ENCODE results near the gene MEGF11.

MEGF11 gene

DNA sequence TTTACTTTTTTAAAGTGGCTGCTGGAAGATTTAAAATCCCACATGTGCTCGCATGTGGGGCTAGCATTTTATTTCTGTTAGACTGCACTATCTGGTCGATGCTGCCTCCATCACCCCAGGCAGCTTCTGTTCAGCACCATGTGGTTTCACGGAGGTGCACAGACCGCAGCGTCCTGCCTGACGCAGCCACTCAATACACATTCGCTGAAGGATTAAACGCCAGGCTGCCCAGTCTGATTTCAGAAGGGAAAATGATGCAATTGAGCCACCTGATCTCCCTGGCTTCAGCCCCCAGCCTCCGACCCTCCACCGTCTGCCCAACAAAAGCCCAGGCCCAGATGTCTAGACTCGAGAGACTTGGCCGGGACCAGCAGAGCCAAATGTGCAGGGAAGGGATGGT is 84.5 kb downstream of the MEGF11 start:
- no peak overlapping the region for H3K18ac ChIP-seq (ENCODE audit: low read length)
- no peak overlapping the region for H4K8ac ChIP-seq (ENCODE audit: low read depth, low read length)
- H3K36me3 ChIP-seq (ENCODE audit: control insufficient read depth, insufficient read depth, low read length) = no peaks in the 10 kb centered on the region
- H2BK5ac ChIP-seq (ENCODE audit: low read length) = no peak overlapping the region
- H3K4me2 ChIP-seq (ENCODE audit: low read length) = no peak overlapping the region
- no peak overlapping the region for H2BK120ac ChIP-seq (ENCODE audit: low read depth, low read length)
- H3K56ac ChIP-seq (ENCODE audit: low read length) = no peak overlapping the region
- no peaks in the 10 kb centered on the region for H3K79me2 ChIP-seq (ENCODE audit: control insufficient read depth, insufficient read depth, low read length)
- no peak overlapping the region for H2AK5ac ChIP-seq (ENCODE audit: low read length)
- no peak for DNase-seq
- no peak overlapping the region for H3K4ac ChIP-seq (ENCODE audit: low read depth, low read length)
- no CpG with 5 or more reads among the region's 12 CpGs for WGBS (ENCODE audit: extremely low coverage, insufficient coverage, low lambda C conversion rate)
- no peaks in the 10 kb centered on the region for H3K4me1 ChIP-seq (ENCODE audit: control insufficient read depth, low read depth, low read length)
- H3K27me3 ChIP-seq (ENCODE audit: insufficient read depth, low read length, poor library complexity) = no peaks in the 10 kb centered on the region
- H2BK15ac ChIP-seq (replicated peaks; ENCODE audit: low read depth) = no peak overlapping the region
- no peaks in the 10 kb centered on the region for H3K79me1 ChIP-seq (ENCODE audit: low read length)
- H4K5ac ChIP-seq (ENCODE audit: low read length) = no peak overlapping the region
- no peak overlapping the region for H3K23ac ChIP-seq (ENCODE audit: low read length)
- no peak overlapping the region for H3K4me3 ChIP-seq (ENCODE audit: low read length)
- no peak overlapping the region for H3K27ac ChIP-seq (ENCODE audit: low read depth, low read length)
- H3K9ac ChIP-seq (ENCODE audit: low read length) = no peak overlapping the region

DNA sequence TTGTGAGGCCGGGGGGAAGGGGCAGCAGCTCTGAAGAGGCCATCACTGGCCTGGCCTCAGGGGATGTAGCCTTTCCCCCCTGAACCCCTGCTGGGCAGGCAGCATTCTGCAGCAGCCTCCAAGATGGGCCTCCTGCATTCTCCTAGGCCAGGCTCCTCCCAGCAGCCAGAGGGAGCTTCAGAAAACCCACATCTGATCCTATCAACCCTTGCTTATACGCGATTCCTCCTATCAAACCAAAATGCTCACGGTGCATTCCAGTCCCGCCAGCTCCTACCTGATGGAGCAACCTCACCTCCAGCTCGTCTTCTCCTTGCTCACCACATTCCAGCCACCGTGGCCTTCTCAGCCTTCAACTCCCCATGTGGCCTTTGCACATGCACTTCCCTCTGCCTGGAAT is 85.7 kb downstream of the MEGF11 start:
- no peak overlapping the region for H3K56ac ChIP-seq (ENCODE audit: low read length)
- H3K23ac ChIP-seq (ENCODE audit: low read length) = no peak overlapping the region
- no peaks in the 10 kb centered on the region for H3K4me1 ChIP-seq (ENCODE audit: control insufficient read depth, low read depth, low read length)
- H4K5ac ChIP-seq (ENCODE audit: low read length) = no peak overlapping the region
- peak; percentile 55 for DNase-seq
- H2BK15ac ChIP-seq (replicated peaks; ENCODE audit: low read depth) = no peak overlapping the region
- no peak overlapping the region for H3K4me3 ChIP-seq (ENCODE audit: low read length)
- H2AK5ac ChIP-seq (ENCODE audit: low read length) = no peak overlapping the region
- H3K4me2 ChIP-seq (ENCODE audit: low read length) = no peak overlapping the region
- no peak overlapping the region for H2BK5ac ChIP-seq (ENCODE audit: low read length)
- no peak overlapping the region for H3K4ac ChIP-seq (ENCODE audit: low read depth, low read length)
- no peak overlapping the region for H2BK120ac ChIP-seq (ENCODE audit: low read depth, low read length)
- no peaks in the 10 kb centered on the region for H3K27me3 ChIP-seq (ENCODE audit: insufficient read depth, low read length, poor library complexity)
- no peaks in the 10 kb centered on the region for H3K79me2 ChIP-seq (ENCODE audit: control insufficient read depth, insufficient read depth, low read length)
- no peak overlapping the region for H4K8ac ChIP-seq (ENCODE audit: low read depth, low read length)
- no CpG with 5 or more reads among the region's 7 CpGs for WGBS (ENCODE audit: extremely low coverage, insufficient coverage, low lambda C conversion rate)
- no peaks in the 10 kb centered on the region for H3K79me1 ChIP-seq (ENCODE audit: low read length)
- H3K36me3 ChIP-seq (ENCODE audit: control insufficient read depth, insufficient read depth, low read length) = no peaks in the 10 kb centered on the region
- no peak overlapping the region for H3K9ac ChIP-seq (ENCODE audit: low read length)
- H3K27ac ChIP-seq (ENCODE audit: low read depth, low read length) = no peak overlapping the region
- no peak overlapping the region for H3K18ac ChIP-seq (ENCODE audit: low read length)

DNA sequence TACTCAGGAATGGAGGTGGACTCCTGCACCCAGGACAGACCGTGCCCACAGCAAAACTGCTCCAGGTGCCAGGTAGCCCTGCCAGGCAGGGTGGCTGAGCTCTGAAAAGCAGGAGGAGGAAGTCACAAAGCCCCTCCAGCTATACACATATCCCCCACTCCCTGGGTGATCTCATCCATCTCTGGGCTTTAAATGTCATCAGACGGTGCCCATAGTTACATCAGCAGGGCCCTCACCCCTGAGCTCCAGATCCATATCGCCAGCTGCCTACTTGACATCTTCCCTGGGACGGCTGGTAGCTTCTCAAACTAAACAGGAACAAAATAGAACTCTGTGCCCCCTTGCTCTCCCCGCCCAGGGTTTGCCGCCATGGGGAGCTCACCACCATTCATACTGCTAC is 87.7 kb downstream of the MEGF11 start:
- H3K27ac ChIP-seq (ENCODE audit: low read depth, low read length) = no peak overlapping the region

DNA sequence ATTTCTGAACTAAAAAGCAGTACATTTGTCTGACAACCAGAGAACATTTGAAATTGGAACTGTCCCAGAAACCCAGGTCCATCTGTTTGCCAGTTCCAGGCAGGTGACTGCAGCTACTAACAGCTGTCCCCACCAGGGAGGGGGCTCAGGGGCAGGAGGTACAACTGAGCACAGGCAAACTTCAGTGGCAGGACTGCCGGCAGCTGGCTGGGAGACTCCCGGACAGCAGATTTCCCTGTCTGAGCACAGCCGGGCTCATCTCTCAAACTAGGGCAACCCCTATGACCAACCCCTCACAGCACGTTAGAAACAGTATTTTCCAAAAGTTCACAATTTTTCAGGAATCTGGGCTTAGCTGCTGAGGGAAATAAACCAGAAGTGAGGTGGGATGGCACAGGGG is 88.8 kb downstream of the MEGF11 start:
- Histone ChIP-seq H2BK5ac (ENCODE audit: low read length) (no peak overlapping the region), H3K27me3 (ENCODE audit: insufficient read depth, low read length, poor library complexity) (no peaks in the 10 kb centered on the region)

More for the DNA sequence above, 87.7 kb downstream of the MEGF11 start:
- H3K56ac ChIP-seq (ENCODE audit: low read length) = no peak overlapping the region
- H3K4me3 ChIP-seq (ENCODE audit: low read length) = no peak overlapping the region
- no peak overlapping the region for H2BK15ac ChIP-seq (replicated peaks; ENCODE audit: low read depth)
- H2BK120ac ChIP-seq (ENCODE audit: low read depth, low read length) = no peak overlapping the region
- no peaks in the 10 kb centered on the region for H3K79me1 ChIP-seq (ENCODE audit: low read length)
- no peak overlapping the region for H4K8ac ChIP-seq (ENCODE audit: low read depth, low read length)
- no CpG with 5 or more reads among the region's 6 CpGs for WGBS (ENCODE audit: extremely low coverage, insufficient coverage, low lambda C conversion rate)
- no peak overlapping the region for H3K4ac ChIP-seq (ENCODE audit: low read depth, low read length)
- H3K4me2 ChIP-seq (ENCODE audit: low read length) = no peak overlapping the region
- H3K18ac ChIP-seq (ENCODE audit: low read length) = no peak overlapping the region
- H3K9ac ChIP-seq (ENCODE audit: low read length) = no peak overlapping the region
- H3K23ac ChIP-seq (ENCODE audit: low read length) = no peak overlapping the region
- DNase-seq = peak; percentile 38
- H4K5ac ChIP-seq (ENCODE audit: low read length) = no peak overlapping the region
- H2AK5ac ChIP-seq (ENCODE audit: low read length) = no peak overlapping the region
- H3K27me3 ChIP-seq (ENCODE audit: insufficient read depth, low read length, poor library complexity) = no peaks in the 10 kb centered on the region
- H3K36me3 ChIP-seq (ENCODE audit: control insufficient read depth, insufficient read depth, low read length) = no peaks in the 10 kb centered on the region
- no peaks in the 10 kb centered on the region for H3K79me2 ChIP-seq (ENCODE audit: control insufficient read depth, insufficient read depth, low read length)
- H3K4me1 ChIP-seq (ENCODE audit: control insufficient read depth, low read depth, low read length) = no peaks in the 10 kb centered on the region
- H2BK5ac ChIP-seq (ENCODE audit: low read length) = no peak overlapping the region

DNA sequence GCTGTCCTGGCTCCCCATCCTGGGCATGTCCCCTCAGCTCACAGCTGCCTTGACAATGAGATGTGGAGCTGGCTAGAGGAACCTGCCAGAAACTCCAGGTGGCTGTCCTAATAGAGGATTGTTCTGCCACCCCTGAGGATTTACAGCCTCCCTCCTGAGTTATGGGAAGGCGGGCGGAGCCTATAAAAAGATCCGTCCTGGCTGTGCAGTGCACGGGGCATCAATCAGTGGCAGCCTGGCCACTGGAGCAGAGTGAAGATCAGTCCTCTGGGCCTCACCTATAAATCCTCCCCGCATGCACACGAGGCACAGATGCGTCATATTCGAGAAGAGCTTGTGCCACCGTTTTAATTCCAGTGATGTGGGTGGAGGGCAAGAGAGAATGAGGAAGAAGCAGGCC is 90.0 kb downstream of the MEGF11 start:
- Histone ChIP-seq H3K18ac (ENCODE audit: low read length) (no peak overlapping the region), H2BK15ac (replicated peaks; ENCODE audit: low read depth) (no peak overlapping the region), H3K4ac (ENCODE audit: low read depth, low read length) (no peak overlapping the region), H4K5ac (ENCODE audit: low read length) (no peak overlapping the region), H3K4me3 (ENCODE audit: low read length) (no peak overlapping the region), H3K23ac (ENCODE audit: low read length) (no peak overlapping the region), H3K36me3 (ENCODE audit: control insufficient read depth, insufficient read depth, low read length) (no peaks in the 10 kb centered on the region), H2BK120ac (ENCODE audit: low read depth, low read length) (no peak overlapping the region), H3K27ac (ENCODE audit: low read depth, low read length) (no peak overlapping the region), H3K56ac (ENCODE audit: low read length) (no peak overlapping the region), H3K79me1 (ENCODE audit: low read length) (no peaks in the 10 kb centered on the region), H4K8ac (ENCODE audit: low read depth, low read length) (no peak overlapping the region), H2AK5ac (ENCODE audit: low read length) (no peak overlapping the region), H3K9ac (ENCODE audit: low read length) (no peak overlapping the region), H3K4me1 (ENCODE audit: control insufficient read depth, low read depth, low read length) (no peaks in the 10 kb centered on the region), H3K27me3 (ENCODE audit: insufficient read depth, low read length, poor library complexity) (no peaks in the 10 kb centered on the region), H2BK5ac (ENCODE audit: low read length) (no peak overlapping the region), H3K79me2 (ENCODE audit: control insufficient read depth, insufficient read depth, low read length) (no peaks in the 10 kb centered on the region), H3K4me2 (ENCODE audit: low read length) (no peak overlapping the region)
- WGBS (ENCODE audit: extremely low coverage, insufficient coverage, low lambda C conversion rate) = no CpG with 5 or more reads among the region's 9 CpGs
- no peak for DNase-seq

More for the DNA sequence above, 88.8 kb downstream of the MEGF11 start:
- Histone ChIP-seq H3K4ac (ENCODE audit: low read depth, low read length) (no peak overlapping the region), H2BK15ac (replicated peaks; ENCODE audit: low read depth) (no peak overlapping the region), H3K36me3 (ENCODE audit: control insufficient read depth, insufficient read depth, low read length) (no peaks in the 10 kb centered on the region), H4K8ac (ENCODE audit: low read depth, low read length) (no peak overlapping the region), H3K56ac (ENCODE audit: low read length) (no peak overlapping the region), H3K18ac (ENCODE audit: low read length) (no peak overlapping the region), H3K79me2 (ENCODE audit: control insufficient read depth, insufficient read depth, low read length) (no peaks in the 10 kb centered on the region), H3K4me1 (ENCODE audit: control insufficient read depth, low read depth, low read length) (no peaks in the 10 kb centered on the region), H3K23ac (ENCODE audit: low read length) (no peak overlapping the region), H2BK120ac (ENCODE audit: low read depth, low read length) (no peak overlapping the region), H2AK5ac (ENCODE audit: low read length) (no peak overlapping the region), H3K4me2 (ENCODE audit: low read length) (no peak overlapping the region), H4K5ac (ENCODE audit: low read length) (no peak overlapping the region), H3K9ac (ENCODE audit: low read length) (no peak overlapping the region), H3K4me3 (ENCODE audit: low read length) (no peak overlapping the region), H3K27ac (ENCODE audit: low read depth, low read length) (no peak overlapping the region), H3K79me1 (ENCODE audit: low read length) (no peaks in the 10 kb centered on the region)
- DNase-seq = no peak
- WGBS (ENCODE audit: extremely low coverage, insufficient coverage, low lambda C conversion rate) = no CpG with 5 or more reads among the region's 4 CpGs

DNA sequence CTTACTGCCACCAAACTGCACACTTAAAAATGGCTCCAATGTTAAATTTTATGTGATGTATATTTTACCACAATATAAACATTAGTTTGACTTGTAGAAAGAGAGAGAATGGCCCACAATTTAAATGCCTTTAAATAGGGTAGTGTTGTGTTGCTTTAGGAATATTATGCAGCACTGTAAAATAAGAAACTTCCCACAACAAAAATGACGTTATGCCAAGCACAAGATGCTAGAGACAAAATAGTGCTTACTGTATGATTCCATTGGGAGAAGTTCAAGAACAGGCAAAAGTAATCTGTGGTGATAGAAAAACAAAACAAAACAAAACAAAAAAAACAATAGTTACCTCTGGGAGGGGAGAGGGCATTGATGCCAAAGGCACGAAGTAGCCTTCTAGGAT is 91.3 kb downstream of the MEGF11 start:
- Histone ChIP-seq H3K4ac (ENCODE audit: low read depth, low read length) (no peak overlapping the region), H3K23ac (ENCODE audit: low read length) (no peak overlapping the region), H3K9ac (ENCODE audit: low read length) (no peak overlapping the region), H2AK5ac (ENCODE audit: low read length) (no peak overlapping the region), H3K56ac (ENCODE audit: low read length) (no peak overlapping the region), H3K4me3 (ENCODE audit: low read length) (no peak overlapping the region), H3K4me2 (ENCODE audit: low read length) (no peak overlapping the region), H3K27me3 (ENCODE audit: insufficient read depth, low read length, poor library complexity) (no peaks in the 10 kb centered on the region), H2BK5ac (ENCODE audit: low read length) (no peak overlapping the region), H3K27ac (ENCODE audit: low read depth, low read length) (no peak overlapping the region), H3K79me2 (ENCODE audit: control insufficient read depth, insufficient read depth, low read length) (no peaks in the 10 kb centered on the region), H2BK15ac (replicated peaks; ENCODE audit: low read depth) (no peak overlapping the region), H4K8ac (ENCODE audit: low read depth, low read length) (no peak overlapping the region), H3K4me1 (ENCODE audit: control insufficient read depth, low read depth, low read length) (no peaks in the 10 kb centered on the region), H3K18ac (ENCODE audit: low read length) (no peak overlapping the region), H3K36me3 (ENCODE audit: control insufficient read depth, insufficient read depth, low read length) (no peaks in the 10 kb centered on the region), H3K79me1 (ENCODE audit: low read length) (no peaks in the 10 kb centered on the region), H2BK120ac (ENCODE audit: low read depth, low read length) (no peak overlapping the region), H4K5ac (ENCODE audit: low read length) (no peak overlapping the region)
- DNase-seq = no peak
- WGBS (ENCODE audit: extremely low coverage, insufficient coverage, low lambda C conversion rate) = no CpG with 5 or more reads among the region's 2 CpGs
